Embryonic facial prominence (tissue), 1 donor: Measurements from ENCODE around the gene SIL1.

Source experiments
- DNase-seq: peaks from one replicate; pipeline ENCODE4 v3.0.0-alpha.2; 2016; ENCODE audit errors: extremely low spot score

SIL1 gene

DNA sequence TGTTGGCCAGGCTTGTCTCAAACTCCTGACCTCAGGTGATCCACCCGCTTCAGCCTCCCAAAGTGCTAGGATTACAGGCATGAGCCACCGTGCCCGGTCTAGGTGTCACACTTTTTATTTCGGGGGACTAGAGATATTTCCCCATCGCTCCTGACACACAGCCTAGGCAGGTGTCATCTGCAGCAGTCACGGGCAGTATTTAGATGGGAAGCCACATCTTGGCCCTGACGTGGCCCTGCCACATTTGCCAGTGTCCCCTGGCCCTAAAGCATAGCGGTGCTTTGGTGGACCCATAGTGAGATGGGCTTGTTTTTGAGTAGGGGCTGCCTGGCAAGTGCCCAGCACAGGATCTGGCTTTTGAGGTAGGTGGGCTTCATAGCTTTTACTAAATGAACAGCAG lies 278.0 kb downstream of the SIL1 start:
- DNase-seq: no peak

DNA sequence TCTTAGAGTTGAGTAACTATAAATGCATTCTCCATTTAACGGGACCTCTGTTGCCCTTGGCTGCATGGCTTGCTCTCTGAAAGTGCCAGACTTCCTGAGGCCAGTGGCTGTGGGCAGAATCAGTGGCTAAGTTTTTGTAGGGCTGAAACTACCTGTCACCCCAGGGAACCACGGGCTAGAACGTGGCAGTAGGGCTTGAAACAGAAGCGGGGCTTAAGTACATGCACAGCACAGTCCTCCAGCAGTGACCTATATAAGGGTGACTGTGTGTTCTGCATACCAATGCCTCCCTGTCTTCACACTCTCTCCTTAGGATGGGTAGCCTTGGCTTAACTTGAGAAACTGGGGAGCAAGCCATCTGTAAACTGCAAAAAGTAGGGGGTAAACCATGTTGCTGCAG lies 279.5 kb downstream of the SIL1 start:
- no peak for DNase-seq

DNA sequence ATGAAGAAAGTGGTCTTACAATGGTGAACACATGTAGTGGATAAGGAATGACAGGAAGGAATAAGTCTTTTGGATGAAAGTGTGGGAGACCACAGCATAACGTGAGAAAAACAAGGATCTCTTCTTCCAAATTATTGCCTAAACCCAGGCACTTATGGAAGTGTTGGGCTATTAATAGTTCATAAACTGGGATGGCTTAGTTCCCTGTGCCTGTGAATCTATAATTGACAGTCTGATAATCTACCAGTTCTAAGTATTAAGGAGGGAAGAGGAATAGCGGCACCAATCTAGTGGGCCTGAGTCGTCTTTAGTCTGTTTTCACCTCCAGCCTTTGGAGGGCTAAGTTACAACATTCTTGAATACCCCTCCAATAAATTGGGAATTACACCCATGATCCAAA lies 283.8 kb downstream of the SIL1 start:
- DNase-seq: no peak

DNA sequence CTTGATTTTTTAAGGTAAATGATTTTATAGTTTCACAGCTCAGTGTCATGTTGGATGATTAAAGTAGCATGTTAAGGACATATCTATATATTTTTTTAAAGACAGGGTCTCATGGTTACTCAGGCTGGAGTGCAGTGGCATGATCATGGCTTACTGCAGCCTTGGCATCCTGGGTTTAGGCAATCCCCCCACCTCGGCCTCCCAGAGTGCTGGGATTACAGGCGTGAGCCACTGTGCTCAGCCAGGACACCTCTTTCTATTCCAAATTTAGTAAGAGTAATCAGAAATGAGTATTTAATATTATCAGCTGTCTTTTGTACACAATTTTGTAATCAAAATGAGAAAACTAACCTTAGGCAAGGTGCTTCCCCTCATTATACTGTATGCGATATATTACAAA lies 284.4 kb downstream of the SIL1 start:
- no peak for DNase-seq

DNA sequence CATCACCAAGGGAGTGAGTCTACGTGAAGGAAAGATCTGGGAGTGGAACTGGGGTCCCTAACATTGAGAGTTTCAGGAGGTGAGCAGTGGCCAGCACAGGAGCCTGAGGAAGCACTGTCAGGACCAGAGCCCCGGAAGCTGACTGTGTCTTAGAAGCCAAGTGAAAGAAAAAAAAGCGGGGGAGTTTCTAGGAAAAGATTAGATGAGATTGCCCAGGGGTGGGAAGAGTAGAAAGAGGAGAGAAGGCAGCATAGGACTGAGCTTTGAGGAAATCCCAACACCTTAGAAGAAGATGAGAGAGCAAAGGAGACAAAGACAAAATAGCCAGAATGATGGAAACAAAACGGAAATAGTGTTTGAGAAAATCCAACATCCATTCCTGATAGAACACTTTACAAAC lies 286.1 kb downstream of the SIL1 start:
- DNase-seq: no peak

DNA sequence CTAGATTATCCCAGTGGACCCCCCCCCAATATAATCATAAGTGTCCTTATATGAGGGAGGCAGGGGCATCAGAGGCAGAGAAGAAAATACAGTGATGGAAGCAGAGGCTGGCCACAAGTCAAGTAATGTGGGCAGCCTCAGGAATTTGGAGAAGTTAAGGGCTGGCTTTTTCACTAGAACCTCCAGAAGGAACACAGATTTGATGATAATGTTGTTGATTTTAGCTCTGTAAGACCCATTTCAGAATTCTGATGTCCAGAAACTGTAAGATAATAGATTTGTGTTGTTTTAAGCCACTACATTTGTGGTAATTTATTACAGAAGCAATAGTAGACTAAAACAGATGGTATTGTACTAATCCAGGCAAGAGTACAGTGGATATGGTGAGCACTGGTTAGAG lies 286.7 kb downstream of the SIL1 start:
- DNase-seq: no peak

DNA sequence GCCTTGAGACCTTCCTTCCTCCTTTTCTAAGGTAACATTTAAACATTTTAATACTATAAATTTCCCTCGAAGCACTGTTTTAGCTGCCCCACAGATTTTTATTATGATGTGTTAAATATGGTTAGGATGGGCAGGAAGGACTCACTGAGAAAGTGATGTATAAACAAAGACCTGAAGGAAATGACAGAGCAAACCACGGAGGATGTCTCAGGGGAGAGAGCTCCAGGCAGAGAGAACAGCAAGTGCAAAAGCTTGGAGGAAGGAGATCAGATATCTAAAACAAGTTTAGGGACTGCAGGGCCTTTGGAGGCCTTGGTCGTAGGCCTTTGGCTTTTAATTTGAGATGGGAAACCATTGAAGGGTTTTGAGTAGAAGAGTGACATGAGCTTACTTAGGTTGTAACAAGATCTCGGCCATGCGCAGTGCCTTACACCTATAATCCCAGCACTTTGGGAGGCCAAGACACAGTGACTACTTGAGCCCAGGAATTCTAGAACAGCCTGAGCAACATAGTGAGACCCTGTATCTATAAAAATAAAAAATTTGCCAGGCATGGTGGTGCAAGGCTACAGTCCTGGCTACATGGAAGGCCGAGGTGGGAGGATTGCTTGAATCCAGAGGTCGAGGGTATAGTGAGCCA lies 287.5 kb downstream of the SIL1 start:
- no peak for DNase-seq

DNA sequence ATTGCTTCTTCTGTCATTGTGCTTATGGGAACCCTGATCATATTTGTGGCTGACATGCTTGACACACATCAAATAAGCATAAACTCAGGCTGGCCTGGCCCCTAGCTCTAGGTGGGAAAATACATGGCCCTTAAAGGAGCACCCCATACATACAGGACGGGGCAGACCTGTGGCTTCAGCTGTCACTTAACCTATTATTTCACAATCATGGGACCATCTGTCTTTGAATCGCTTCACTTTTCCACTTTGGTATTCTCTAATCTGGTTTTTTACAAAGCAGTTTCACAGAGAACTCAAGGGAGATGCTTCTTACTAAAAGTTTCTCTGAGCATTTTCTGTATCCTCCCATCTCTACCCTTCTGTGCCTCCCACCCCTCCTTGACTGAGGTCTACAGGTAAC lies 288.4 kb downstream of the SIL1 start:
- DNase-seq: no peak

DNA sequence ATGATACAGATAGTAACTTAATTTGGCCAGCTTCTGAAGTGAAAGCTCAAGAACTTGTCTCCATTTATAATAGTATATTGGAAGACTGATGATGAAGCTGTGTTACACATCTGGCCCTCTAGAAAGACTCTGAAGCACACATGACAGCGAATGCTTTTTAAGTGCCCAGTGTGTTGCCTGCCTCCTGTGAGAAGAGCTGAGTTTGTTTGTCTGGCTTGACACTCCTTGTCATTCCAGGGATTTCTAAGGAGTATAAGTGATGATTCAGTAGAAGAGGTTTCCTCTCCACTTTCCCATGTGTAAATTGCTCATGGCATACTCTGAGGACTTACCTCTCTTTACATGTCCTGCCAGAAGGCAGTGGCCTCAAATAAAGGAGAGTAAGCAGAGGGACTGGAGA lies 292.6 kb downstream of the SIL1 start:
- DNase-seq: no peak

DNA sequence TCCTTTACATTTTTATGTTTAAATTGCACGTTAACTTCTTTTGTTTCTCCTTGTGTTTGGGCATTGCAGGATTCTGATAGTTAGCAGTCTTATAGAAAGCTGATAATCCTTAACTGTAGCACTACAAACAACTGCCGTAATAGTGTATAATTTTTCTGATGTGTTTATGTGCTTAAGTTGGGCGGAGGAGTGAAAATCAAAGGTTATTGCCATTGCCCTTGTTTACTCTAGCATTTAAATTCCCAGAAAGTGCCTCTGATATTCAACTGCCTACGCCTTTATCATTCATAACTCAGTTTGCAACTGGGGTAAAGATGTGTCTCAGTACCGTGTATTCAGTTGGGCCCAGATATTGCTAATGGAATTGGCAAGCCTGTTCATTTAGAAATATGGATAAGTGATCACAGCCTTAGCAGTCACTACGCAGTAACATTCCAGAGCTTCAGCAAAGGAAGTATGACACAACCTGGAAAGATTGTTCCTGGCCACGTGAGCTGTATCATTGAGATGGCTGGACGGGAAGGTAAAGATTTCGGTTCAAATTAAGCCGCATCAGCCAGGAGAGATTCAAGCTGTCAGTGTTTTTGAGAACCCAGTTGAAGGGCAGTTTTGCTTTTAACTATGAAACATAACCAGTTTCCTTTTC lies 294.9 kb downstream of the SIL1 start:
- no peak for DNase-seq

DNA sequence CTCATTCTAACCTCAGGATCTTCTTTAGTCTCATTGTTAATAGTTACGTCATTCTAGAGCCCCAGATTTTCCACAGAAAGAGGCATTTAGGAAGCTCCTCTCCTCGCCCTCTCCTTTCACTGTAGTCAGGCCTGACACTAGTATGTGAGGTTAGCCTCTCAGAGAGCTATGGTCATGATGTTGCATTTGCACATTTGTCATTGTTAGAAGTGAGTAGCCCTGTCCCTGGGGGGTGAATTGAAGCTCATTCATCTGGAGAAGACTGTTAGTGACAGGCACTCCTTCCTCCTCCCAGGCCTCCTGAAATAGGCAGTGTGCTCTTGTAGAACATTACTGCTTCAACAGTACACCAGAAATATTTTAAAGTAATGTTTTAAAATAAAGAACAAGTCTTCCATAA lies 296.5 kb downstream of the SIL1 start:
- DNase-seq: no peak

DNA sequence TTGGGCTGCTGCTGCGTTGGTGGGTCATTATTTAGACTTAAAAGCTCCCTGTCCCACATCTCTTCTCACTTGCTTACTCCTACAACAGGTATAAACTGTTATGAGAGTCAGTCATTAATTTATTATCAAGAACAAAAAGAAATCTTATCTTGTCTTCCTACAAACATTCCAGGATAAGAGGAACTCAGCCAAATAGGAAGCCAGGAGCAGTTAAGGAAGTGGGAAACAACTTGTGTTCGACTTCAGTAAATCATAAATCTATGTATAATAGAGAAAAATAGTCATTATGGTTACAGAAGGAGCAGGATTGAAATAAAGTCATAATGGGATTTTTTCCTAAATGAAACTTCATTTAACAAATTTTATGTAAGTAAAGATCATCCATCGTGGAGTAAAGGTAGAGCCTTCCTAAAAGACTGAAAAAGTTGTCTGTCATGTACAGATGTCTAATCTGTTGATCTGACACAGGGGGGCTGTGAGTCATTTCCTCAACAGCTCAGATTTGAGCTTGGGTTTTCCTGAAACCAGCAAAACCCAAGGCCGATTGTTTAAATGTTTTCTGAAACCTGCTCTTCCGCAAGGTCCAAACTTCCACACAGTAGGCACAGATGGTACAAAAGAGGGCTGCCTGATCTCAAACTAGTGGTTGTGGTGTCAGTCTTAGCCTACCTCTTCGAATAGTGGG lies 297.7 kb downstream of the SIL1 start:
- DNase-seq: no peak

DNA sequence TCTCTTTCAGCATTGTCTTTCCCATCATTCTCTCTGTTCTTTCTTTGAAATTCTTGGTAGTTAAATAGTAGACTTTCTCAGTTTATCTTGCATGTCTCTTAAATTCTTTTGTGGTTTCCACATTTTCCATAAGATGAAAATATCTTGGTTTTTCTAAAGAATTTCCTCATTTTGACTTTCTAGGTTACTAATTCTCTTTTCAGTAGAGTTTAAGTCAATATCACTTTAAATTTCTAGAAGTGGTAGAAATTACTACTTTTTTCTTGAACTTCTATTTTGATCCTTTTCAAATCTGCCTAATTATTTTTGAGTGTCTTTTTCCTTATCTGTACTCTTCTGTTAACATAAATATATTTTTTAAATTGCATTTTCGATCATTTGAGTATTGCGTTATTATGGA lies 299.4 kb downstream of the SIL1 start:
- no peak for DNase-seq

DNA sequence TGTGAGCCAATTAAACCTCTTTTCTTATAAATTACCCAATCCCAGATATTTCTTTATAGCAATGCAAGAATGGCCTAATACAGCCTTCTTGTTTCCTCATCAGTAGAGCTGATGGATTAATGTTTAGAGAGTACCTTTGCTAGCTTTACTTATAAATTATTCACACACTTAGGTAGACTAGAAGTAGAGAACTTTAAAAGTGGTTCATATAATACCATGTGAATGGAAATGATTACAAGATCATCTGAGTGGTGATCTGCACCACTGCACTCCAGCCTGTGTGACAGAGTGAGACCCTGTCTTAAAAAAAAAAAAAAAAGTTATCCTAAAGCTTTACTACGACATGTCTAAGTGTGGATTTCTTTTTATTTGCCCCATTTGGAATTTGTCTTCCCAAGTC lies 299.9 kb downstream of the SIL1 start:
- no peak for DNase-seq
